ENCODE measurements around the gene GMCL1. TPM values are rescaled to one million over a fixed set of nuclear protein-coding genes. Genes with fewer than 3 reads are reported as not detected.
A peak's percentile ranks its signal among the peaks of the same experiment; 100 is the strongest.
"Not testable (repeated sequence)": the region's sequence is repeated elsewhere in the genome, so short reads cannot be mapped to it uniquely, and the experiment has no call there.

GMCL1 gene
- total and polyA plus RNA-seq, 2 experiments from 2014 or later, result 9.6 to 14.5 TPM

- no peak overlapping the region for H3K27ac ChIP-seq
- H3K4me3 ChIP-seq, result no peak overlapping the region
- no peaks in the 10 kb centered on the region for H3K9me2 ChIP-seq (ENCODE audit: insufficient read depth)
- H3K79me2 ChIP-seq (ENCODE audit: insufficient read depth), result no peaks in the 10 kb centered on the region
- H3F3A ChIP-seq (ENCODE audit: insufficient read depth), result peaks cover 7% of the 10 kb centered on the region
- TF ChIP-seq EZH2 (IDR thresholded peaks at IDR 0.05; ENCODE audit: insufficient read depth, poor library complexity, severe bottlenecking) (no peak), EZH2phosphoT487 (IDR thresholded peaks at IDR 0.05; ENCODE audit: insufficient read depth, low read depth) (no peak)
- peaks cover 24% of the 10 kb centered on the region for H3K36me3 ChIP-seq (ENCODE audit: low read depth)
- in situ Hi-C loops (cut with MboI), result no loop called here
- no peaks in the 10 kb centered on the region for H3K9me3 ChIP-seq (ENCODE audit: low read depth)
- no peak overlapping the region for H2AFZ ChIP-seq
- H3K27me3 ChIP-seq (replicated peaks; ENCODE audit: insufficient read depth), result no peaks in the 10 kb centered on the region
- peaks cover 9% of the 10 kb centered on the region; the same call in 1 of the 2 replicates for H3K4me1 ChIP-seq (ENCODE audit: insufficient read depth)
- peak; percentile 30 for DNase-seq
- H3K4me2 ChIP-seq (ENCODE audit: unreplicated experiment), result no peak overlapping the region
- H3K9ac ChIP-seq, result no peak overlapping the region
- WGBS, 2 experiments (ENCODE audit: low coverage in 1 of 2, low lambda C conversion rate in 2 of 2, missing lambda C conversion rate in 2 of 2), result 58 to 63% methylated on average over 4 of the region's 4 CpGs
- H4K20me1 ChIP-seq (ENCODE audit: insufficient read depth), result no peaks in the 10 kb centered on the region
Measured at GRCh38 chr2:69817729-69818501, 11.5 kb upstream of the GMCL1 start.

- Histone ChIP-seq H3K4me1 (ENCODE audit: insufficient read depth) (peaks cover 22% of the 10 kb centered on the region), H3K27ac (peak overlapping the region; percentile 95), H3K9me2 (ENCODE audit: insufficient read depth) (no peaks in the 10 kb centered on the region), H3K79me2 (ENCODE audit: insufficient read depth) (peaks cover 34% of the 10 kb centered on the region), H3K27me3 (replicated peaks; ENCODE audit: insufficient read depth) (no peaks in the 10 kb centered on the region), H4K20me1 (ENCODE audit: insufficient read depth) (no peaks in the 10 kb centered on the region), H3K4me2 (ENCODE audit: unreplicated experiment) (peak overlapping the region; percentile 81), H2AFZ (peak overlapping the region; percentile 90; the same call in 1 of the 2 replicates), H3F3A (ENCODE audit: insufficient read depth) (peaks cover 16% of the 10 kb centered on the region), H3K9ac (no peak overlapping the region; the same call in 1 of the 2 replicates), H3K36me3 (ENCODE audit: low read depth) (peaks cover 4% of the 10 kb centered on the region; the same call in 1 of the 2 replicates), H3K4me3 (no peak overlapping the region), H3K9me3 (ENCODE audit: low read depth) (no peaks in the 10 kb centered on the region)
- in situ Hi-C loops (cut with MboI), result no loop called here
- peak; percentile 30 for DNase-seq
- TF ChIP-seq EZH2phosphoT487 (IDR thresholded peaks at IDR 0.05; ENCODE audit: insufficient read depth, low read depth), result no peak
- TF ChIP-seq EZH2 (IDR thresholded peaks at IDR 0.05; ENCODE audit: insufficient read depth, poor library complexity, severe bottlenecking), result no peak
- 62 to 69% methylated on average over 9 of the region's 9 CpGs for WGBS, 2 experiments (ENCODE audit: low coverage in 1 of 2, low lambda C conversion rate in 2 of 2, missing lambda C conversion rate in 2 of 2)
Measured at GRCh38 chr2:69827796-69828540, 1.5 kb upstream of the GMCL1 start.

GRCh38 chr2:69828938-69829255 lies 563 bp upstream of the GMCL1 start:
- peak overlapping the region; percentile 90 for H2AFZ ChIP-seq
- no peak for DNase-seq
- peak overlapping the region; percentile 95 for H3K27ac ChIP-seq
- no peaks in the 10 kb centered on the region for H3K27me3 ChIP-seq (replicated peaks; ENCODE audit: insufficient read depth)
- TF ChIP-seq EZH2 (IDR thresholded peaks at IDR 0.05; ENCODE audit: insufficient read depth, poor library complexity, severe bottlenecking), result no peak
- TF ChIP-seq EZH2phosphoT487 (IDR thresholded peaks at IDR 0.05; ENCODE audit: insufficient read depth, low read depth), result no peak
- H3K36me3 ChIP-seq (ENCODE audit: low read depth), result peaks cover 4% of the 10 kb centered on the region; the same call in 1 of the 2 replicates
- H3F3A ChIP-seq (ENCODE audit: insufficient read depth), result peaks cover 16% of the 10 kb centered on the region
- H3K9me3 ChIP-seq (ENCODE audit: low read depth), result no peaks in the 10 kb centered on the region
- 0 to 1% methylated on average over 7 of the region's 7 CpGs for WGBS, 2 experiments (ENCODE audit: low coverage in 1 of 2, low lambda C conversion rate in 2 of 2, missing lambda C conversion rate in 2 of 2)
- H3K4me3 ChIP-seq, result peak overlapping the region; percentile 80
- in situ Hi-C loops (cut with MboI), result no loop called here
- H4K20me1 ChIP-seq (ENCODE audit: insufficient read depth), result no peaks in the 10 kb centered on the region
- peaks cover 44% of the 10 kb centered on the region for H3K79me2 ChIP-seq (ENCODE audit: insufficient read depth)
- H3K4me1 ChIP-seq (ENCODE audit: insufficient read depth), result peaks cover 22% of the 10 kb centered on the region
- peak overlapping the region; percentile 91 for H3K9ac ChIP-seq
- H3K4me2 ChIP-seq (ENCODE audit: unreplicated experiment), result peak overlapping the region; percentile 81
- no peaks in the 10 kb centered on the region for H3K9me2 ChIP-seq (ENCODE audit: insufficient read depth)

- H3K36me3 ChIP-seq (ENCODE audit: low read depth), result 0 out of 2 replicates have a peak, but pooled peaks cover under 1% of the 10 kb centered on the region
- H4K20me1 ChIP-seq (ENCODE audit: insufficient read depth), result no peaks in the 10 kb centered on the region
- H3K27ac ChIP-seq, result peak overlapping the region; percentile 38
- H3K79me2 ChIP-seq (ENCODE audit: insufficient read depth), result peaks cover 58% of the 10 kb centered on the region
- peak overlapping the region; percentile 89 for H2AFZ ChIP-seq
- peak; percentile 59 for DNase-seq
- peaks cover 22% of the 10 kb centered on the region for H3K4me1 ChIP-seq (ENCODE audit: insufficient read depth)
- peak overlapping the region; percentile 80 for H3K4me3 ChIP-seq
- no peaks in the 10 kb centered on the region for H3K9me3 ChIP-seq (ENCODE audit: low read depth)
- in situ Hi-C loops (cut with MboI), result no loop called here
- peak overlapping the region; percentile 91 for H3K9ac ChIP-seq
- 1% methylated on average over 28 to 44 of the region's 45 CpGs for WGBS, 2 experiments (ENCODE audit: low coverage in 1 of 2, low lambda C conversion rate in 2 of 2, missing lambda C conversion rate in 2 of 2)
- TF ChIP-seq EZH2phosphoT487 (IDR thresholded peaks at IDR 0.05; ENCODE audit: insufficient read depth, low read depth) (no peak), EZH2 (IDR thresholded peaks at IDR 0.05; ENCODE audit: insufficient read depth, poor library complexity, severe bottlenecking) (no peak)
- H3K4me2 ChIP-seq (ENCODE audit: unreplicated experiment), result peak overlapping the region; percentile 96
- H3K9me2 ChIP-seq (ENCODE audit: insufficient read depth), result no peaks in the 10 kb centered on the region
- peaks cover 14% of the 10 kb centered on the region for H3F3A ChIP-seq (ENCODE audit: insufficient read depth)
- H3K27me3 ChIP-seq (replicated peaks; ENCODE audit: insufficient read depth), result no peaks in the 10 kb centered on the region
Measured at GRCh38 chr2:69830045-69830905, 815 bp downstream of the GMCL1 start.

GRCh38 chr2:69830906-69831241 lies 1.4 kb downstream of the GMCL1 start:
- Histone ChIP-seq H3K79me2 (ENCODE audit: insufficient read depth) (peaks cover 64% of the 10 kb centered on the region), H3K4me1 (ENCODE audit: insufficient read depth) (peaks cover 22% of the 10 kb centered on the region), H2AFZ (peak overlapping the region; percentile 89), H3K4me2 (ENCODE audit: unreplicated experiment) (peak overlapping the region; percentile 96), H3K9ac (peak overlapping the region; percentile 91), H3K4me3 (peak overlapping the region; percentile 80)
- H3K9me2 ChIP-seq (ENCODE audit: insufficient read depth); DNase-seq; H3F3A ChIP-seq (ENCODE audit: insufficient read depth); H3K27me3 ChIP-seq (replicated peaks; ENCODE audit: insufficient read depth); H3K27ac ChIP-seq; H3K36me3 ChIP-seq (ENCODE audit: low read depth); in situ Hi-C loops (cut with MboI); H4K20me1 ChIP-seq (ENCODE audit: insufficient read depth); H3K9me3 ChIP-seq (ENCODE audit: low read depth): not testable (repeated sequence)
- 72 to 77% methylated on average over 13 of the region's 13 CpGs for WGBS, 2 experiments (ENCODE audit: low coverage in 1 of 2, low lambda C conversion rate in 2 of 2, missing lambda C conversion rate in 2 of 2)
